ENCODE data around the gene SCTR.

Gene SCTR

DNA sequence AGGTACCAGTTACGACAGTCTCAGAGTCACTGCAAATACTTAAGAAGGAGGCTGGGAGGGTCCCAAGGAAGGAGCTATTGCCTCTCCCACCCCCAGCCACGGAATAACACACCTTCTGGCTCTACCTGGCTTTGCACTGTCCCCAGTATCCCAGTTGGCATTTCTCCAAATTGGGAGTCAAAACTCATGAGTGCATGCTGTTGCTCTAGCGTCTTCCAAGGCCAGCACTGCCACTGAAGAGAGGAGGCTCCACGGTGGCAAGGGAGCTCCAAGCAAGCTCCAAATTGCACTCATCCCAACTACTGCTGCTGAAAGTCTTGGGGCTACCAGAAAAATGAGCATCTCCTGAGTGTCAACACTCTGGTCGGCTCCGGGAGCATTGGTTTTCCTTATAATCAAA, 1.6 kb downstream of the SCTR start:
- DNase-seq = no peak

DNA sequence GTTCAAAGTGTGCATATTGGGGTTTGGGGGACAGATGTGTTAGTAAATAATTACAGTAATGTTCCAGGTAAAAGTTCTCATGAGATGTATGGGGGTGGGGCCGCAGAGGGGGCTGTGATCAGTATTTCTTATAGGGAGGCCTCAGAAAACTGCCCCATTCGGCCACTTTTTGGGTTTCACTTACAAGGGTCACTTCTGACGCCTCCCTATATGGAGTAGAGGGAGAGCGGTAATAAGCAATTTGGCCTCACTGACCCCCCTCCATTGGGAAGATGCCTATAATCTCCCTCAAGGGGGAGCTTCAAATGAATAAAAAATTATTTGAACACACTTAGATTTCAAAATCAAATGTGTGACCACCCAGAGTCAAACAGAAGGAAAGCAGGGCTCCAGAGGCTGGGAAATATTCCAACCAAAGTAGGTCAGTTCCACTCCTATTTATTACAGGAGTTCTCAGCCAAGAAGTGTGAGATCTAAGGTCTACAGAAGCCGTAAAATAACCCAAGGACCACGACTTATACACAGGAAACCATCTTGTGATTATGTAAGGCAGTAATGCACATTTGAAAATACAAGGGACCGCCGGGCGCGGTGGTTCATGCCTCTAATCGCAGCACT, 2.7 kb downstream of the SCTR start:
- no peak for DNase-seq

DNA sequence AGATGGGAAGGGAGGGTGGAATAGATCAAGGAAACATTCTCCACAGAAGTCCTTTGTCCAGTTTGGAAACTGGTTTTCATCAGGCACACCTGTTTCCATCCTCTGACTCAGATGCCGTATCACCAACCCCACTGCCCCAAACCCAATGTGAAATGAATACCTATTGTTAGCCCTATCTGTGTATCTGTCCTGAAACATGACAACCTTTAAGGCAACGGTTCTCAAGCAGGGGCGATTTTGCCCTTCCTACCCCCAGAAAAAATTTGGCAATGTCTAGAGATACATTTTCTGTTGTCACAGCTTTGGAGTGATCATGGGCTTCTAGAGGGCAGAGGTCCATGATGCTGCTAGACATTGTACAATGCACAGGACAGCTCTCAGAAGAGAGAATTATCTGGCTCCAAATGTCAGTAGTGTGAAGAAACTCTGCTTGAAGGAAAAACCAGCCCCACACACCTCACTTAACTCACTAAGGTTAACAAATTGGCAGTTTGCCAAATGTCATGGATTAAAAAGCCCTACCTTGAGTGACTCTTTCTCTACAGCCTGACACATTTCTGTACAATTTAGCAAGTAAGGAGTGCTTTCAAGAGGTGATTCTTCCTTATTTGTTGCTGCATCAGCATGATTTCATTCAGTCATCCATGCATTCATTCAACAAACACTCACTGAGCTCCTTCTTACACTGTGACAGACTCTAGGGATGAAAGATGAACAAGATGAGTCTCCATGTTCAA, 3.4 kb downstream of the SCTR start:
- peak; percentile 19 for DNase-seq

DNA sequence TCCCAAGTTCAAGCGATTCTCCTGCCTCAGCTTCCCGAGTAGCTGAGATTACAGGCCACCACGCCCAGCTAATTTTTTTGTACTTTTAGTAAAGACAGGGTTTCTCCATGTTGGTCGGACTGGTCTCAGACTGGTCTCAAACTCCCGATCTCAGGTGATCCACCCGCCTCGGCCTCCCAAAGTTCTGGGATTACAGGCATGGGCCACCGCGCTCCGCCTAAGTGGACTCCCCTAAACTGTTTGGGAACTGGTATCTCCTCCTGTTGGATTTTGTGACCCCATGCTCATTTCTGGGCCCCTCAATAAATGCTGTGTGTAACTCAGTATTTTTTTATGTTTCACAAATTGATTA, 5.2 kb downstream of the SCTR start:
- DNase-seq = no peak

DNA sequence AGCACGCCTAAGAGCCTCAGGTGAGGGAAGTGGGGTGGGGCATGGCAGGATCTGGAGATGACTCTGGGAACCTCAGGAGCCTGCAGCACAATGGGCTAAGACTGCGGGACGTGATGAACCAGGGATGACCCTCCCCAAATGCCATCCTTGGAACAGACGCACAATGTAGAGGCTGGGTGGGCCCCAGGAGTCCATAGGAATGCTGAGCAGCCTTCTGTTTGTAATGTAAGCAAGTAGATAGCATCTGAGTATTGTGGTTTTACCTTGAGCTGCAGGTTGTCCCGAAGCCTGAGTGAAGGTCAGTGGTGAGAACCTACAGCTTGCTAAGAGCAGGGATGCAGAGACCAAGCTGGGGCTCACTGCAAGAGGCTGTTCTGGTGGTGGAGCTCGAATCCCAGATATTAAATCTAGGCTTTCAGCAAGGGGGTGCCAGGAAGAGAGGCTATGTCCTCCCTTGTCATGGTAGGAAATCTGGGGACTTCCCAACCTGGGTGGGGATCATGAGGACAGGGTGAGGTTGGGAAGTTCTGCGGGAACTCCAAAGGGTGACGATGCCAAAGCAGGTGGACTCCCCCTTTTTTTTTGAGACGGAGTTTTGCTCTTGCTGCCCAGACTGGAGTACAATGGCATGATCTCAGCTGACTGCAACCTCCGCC, 5.8 kb downstream of the SCTR start:
- DNase-seq = no peak

DNA sequence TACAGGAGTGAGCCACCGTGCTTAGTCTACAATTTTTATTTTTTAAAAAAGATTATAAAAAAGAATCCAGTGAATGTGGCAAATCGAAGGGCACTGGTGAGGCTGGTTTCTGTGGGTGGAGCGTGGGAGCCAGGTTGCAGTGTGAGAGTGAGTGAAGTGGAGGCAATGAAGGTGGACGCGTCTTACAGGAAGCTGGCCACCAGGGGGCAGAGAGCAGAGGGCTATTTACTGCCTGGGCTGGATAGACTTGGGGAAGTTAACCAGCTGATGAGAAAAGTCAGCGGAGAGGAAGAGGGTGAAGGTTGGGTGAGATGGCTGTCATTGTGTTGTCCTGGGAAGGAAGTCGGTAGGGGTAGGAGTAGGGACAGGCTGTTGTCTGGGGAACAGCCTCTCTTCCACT, 6.8 kb downstream of the SCTR start:
- no peak for DNase-seq

DNA sequence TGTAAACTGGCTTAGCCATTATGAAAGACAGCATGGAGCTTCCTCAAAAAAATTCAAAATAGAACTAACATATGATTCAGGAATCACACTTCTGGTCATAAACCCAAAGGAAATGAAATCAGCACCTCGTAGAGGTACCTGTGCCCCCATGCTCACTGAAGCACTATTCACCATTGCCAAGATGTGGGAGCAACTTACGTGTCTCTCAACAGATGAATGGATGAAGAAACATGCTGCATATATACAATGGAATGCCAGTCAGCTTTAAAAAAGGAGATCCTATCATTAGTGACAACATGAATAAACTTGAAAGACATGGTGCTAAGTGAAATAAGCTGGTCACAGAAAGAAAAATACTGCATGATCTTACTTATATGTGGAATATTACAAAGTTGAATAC, 8.2 kb downstream of the SCTR start:
- no peak for DNase-seq

DNA sequence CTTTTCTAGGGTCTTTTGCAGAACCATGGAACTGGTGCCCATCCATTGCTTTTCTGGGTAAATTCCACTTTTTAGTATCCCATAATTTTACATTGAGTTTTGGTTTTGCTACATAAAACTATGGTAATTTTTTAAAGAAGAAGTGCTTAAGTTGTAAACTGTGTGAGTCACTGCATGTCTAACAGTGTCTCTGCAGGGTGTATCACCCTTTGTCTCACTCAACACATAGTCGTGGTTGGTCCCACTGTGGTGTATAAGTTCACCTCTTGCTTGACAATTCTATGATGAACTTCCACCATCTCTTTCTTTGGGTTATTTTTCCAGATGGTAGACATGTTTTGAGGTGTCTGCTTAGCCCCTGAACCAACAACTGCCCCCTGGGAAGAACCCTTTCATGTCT, 10.5 kb downstream of the SCTR start:
- DNase-seq = no peak

DNA sequence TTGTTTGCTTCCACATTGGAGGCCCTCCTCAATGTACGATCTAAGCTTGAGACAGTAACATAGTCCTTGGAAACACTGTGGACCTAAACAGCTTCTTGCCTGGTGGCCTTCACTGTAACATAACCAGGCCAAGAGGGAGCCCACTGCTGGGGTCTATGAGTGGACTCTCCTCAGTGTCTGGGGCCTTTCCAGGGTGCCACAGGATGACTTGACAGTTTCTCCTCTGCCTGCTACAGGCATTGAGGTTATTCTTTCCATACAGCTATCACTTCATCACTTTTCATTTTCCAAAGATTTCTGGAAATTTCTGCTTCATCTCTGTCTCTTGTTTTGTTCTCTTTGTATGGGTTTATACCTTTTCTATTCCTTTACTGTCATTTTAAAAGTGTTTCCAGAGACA, 11.3 kb downstream of the SCTR start:
- no peak for DNase-seq

DNA sequence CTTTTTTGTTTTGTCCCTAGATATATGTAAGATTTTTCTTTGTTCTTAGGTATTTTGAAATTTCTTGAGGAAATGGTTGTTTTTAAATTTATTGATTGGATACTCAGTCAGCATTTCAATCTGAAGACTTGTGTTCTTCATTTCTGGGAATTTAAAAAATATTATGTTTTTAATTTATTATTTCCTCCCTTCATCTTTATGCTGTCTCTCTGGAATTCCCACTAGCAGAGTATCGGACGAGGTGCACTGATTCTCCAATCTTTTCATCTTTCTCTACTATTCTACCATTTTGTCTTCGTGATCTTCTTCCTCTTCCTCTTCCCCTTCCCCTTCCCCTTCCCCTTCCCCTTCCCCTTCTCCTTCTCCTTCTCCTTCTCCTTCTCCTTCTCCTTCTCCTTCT, 12.3 kb downstream of the SCTR start:
- no peak for DNase-seq

DNA sequence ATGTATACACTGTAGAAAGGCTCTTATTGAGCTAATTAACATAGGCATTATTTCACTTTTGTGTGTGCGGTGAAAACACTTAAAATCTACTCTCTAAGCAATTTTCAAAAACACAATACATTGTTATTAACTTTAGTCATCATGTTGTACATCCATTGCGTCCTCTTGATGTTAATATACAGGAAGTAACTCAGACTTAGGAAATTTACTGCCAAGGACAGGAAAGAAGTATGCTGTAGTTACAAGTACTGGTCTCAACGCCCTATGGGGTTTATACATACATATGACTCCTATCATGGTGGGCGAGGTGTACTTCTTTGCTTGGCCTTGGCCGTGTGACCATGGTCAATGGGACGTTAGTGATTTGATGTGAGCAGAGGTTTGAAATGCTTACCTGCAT, 15.5 kb downstream of the SCTR start:
- no peak for DNase-seq

DNA sequence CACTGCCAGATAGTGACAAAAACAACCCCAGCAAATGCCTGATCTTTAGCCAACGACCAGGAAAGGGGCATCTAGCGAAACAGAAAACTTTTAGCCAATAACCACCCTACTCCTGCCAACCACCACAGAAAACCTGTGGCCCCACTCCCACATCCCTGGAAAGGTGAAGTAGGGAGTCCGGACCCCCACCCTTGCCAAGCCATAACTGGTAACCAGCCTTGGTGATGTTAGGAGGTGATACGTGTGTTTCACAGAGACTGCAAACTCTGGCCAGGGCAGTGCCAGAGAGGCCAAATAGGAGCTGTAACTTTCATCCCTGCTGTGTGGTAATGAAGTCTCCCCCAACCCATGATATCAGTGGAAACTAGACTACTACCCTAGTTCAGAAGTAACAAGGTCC, 27.6 kb downstream of the SCTR start:
- no peak for DNase-seq

DNA sequence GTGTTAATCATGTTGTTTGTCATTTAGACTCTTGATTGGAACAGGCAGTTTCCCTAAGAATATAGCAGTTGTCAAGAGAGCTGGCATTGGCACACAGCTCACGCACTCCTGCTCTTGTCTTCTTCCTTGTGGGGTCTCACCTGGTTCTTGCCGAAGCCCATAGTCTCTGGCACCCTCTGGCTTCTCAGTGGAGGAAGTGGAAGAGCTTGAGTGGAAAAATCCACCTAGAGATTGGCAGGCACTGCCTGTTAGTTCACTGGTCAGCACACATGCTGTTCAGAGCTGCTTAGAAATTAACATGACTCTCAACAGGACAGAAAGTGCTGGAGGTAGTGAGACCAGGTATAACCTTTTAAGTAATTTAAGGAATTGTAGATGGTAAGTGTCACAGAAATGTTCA, 28.3 kb downstream of the SCTR start:
- no peak for DNase-seq

DNA sequence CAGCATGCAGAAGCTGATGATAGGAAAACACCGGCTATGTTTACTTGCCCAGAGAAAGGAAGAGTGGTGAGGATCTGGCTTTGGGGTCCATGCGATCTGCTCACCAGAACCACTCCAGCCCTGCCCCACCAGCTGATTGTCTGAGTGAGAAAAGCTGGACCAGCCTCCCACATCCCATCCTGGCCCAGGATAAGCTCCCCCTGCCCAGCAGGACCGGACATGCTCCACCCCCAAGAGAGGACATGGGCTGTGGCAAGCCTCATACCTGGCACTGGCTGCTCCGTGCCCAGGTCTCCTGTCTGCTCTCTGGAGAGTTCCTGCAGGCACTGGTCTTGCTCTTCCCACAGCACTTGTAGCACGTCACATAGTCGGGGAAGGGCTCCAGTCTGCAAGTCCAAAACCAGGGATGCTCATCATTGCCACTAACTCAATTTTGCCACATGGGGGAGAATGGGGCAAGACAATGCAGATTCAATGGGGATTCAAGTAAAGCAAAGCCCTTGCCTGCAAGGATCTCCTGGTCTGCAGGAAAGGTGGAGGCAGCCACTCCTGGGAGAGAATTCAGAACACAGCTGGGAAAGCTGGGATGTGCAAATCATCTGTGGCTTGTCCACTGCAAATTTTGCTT, 30.0 kb downstream of the SCTR start:
- no peak for DNase-seq

DNA sequence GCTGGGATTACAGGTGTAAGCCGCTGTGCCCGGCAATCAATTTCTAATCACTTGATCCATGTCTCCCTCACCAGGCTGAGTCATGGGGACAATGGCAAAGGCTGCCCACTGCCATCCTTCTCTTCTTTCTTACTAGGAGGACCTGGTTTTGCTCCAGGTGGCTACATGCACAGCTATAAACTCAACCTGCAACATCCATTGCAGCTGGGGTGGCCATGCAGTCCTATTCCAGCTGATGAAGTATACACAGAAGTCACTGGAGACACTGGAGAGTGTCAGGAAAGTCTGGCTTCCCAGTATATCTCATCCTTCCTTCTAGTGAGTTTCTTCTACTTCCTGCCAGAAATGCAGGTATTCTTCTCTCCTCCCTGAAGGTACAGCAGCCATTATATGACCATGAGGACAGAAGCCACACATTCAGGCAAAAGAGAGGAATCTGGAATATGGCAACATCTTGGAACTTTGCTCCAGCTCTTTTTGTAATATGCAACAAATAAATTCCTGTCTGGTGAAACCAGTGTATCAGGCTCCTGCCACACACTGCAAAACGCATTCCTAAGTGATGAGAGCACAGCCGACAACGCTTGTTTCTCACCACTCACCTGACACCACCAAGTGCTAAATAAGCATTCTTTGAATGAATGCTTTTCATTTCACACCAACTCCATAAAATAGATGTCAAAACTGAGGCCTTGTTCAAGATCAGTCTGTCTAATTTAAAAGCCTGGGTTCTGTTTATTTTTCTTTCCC, 32.3 kb downstream of the SCTR start:
- no peak for DNase-seq

DNA sequence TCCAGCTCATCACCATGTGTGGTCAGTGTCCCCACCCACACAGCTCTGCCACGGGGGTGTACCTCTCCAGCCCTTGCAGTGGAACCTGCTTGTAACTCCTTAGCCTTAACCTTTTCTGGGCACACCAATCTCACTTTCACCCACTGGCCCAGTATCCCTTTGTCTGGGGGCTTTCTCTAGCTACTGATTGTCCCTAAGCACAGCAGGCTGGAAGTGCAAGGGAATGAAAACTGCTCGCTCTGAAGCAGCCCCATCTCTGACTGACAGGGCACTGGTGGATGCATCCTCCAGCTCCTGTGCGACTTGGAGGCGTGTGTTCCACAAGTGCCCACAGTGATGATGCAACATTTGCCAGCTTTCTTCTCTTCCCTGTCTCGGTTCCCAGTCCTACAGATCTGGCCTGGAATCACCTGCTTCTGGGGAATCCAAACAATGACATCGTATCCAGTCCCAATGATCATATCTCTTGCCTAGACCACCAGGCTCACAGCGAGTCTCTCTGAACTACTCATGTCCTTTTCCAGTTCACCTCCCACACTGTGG, 33.6 kb downstream of the SCTR start:
- no peak for DNase-seq

DNA sequence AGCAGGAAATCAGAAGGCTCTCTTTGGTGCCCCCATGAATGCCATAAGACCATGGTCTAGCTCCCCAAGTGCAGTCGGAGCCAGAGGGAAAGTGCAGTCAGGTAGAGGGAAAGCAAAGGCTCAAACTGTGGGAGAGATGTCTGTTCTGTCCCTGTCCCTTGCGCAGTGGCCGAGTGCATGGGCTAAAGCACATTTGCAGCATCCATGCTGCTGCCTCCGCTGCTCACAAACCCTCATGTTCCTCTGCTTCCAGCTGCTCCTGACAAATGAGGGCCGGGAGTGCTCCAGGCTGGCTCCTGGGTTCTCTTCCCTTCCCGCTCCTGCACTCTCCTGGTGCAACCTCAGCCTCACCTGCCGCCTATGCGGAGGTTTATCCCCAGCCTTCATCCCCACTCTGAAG, 34.2 kb downstream of the SCTR start:
- DNase-seq = no peak

DNA sequence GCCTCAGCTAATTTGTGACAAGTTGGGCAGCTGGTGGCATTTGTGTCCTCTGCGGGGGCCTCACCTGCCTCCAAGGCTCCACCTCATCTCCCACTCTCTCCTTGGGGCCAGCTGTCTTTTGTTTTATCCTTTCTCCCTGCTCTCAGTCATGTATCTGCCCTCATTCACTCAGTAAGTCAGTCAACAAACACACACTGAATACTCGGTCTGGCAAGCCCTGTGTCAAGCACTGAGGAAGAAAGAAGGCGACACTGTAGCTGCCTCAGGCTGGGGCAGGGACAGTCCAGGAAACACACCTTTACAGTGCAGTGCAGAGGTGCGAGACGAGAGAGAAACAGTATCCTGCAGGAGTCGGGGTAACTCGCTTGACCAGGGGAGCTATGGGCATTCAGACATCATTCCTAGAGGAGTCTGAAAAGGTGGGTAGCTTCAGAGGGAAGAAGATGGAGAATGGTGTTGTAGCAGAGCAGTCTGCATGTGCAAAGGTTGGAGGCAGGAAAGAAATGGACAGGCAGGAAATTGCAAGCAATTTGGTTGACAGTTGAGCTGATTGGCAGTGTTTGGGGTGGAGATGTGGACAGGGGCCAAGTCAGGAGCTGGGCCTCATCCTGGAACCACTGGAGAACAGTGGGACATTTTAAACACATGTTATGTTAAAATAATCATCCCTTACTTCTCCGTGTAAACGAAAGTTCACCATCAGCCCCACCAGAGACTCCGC, 34.9 kb downstream of the SCTR start:
- DNase-seq = no peak

DNA sequence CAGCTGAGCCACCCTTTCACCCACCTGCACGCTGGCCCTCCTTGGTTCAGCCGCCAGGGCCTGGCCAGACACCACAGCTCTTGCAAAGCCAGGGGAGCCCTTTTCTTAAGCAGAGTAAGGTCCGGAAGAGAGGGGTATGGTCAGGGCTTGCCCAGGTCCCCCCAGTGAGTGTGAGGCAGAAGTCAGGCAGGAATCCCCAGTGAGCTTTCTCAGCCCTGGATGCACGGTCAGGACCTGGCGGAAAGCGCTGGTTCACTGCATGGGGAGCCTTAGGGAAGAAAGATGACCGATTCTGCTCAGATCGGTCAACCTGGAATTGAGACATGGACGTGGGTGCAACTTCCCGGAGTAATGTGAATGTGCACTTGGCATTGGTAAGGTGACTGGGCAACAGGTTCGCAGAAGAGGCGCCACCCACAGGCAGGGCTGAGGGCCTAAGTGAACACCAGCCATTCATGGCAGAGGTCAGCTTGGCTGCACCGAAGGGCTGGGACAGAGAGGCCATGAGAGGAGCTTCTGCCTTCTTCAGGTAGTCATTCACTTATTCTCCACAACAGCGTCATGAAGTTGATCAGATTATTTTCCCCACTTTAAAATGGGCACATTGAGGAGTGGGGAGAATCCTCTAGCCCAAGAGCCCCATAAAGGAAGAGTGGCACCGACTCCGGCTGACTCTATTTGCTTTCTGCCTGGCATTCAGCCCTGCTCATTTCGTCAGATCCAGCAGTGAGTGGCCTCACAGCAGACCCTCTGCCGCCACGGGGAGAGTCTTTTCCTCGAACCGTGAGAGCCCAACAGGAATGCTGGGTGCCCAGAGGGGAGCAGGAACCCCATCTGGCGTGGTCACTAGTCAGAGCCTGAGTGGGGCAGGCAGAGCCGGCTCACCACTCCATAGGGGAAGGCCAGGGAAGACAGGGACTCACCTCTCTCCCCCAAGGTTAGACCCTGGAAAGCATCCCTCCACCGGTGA, 35.8 kb downstream of the SCTR start:
- DNase-seq = no peak

DNA sequence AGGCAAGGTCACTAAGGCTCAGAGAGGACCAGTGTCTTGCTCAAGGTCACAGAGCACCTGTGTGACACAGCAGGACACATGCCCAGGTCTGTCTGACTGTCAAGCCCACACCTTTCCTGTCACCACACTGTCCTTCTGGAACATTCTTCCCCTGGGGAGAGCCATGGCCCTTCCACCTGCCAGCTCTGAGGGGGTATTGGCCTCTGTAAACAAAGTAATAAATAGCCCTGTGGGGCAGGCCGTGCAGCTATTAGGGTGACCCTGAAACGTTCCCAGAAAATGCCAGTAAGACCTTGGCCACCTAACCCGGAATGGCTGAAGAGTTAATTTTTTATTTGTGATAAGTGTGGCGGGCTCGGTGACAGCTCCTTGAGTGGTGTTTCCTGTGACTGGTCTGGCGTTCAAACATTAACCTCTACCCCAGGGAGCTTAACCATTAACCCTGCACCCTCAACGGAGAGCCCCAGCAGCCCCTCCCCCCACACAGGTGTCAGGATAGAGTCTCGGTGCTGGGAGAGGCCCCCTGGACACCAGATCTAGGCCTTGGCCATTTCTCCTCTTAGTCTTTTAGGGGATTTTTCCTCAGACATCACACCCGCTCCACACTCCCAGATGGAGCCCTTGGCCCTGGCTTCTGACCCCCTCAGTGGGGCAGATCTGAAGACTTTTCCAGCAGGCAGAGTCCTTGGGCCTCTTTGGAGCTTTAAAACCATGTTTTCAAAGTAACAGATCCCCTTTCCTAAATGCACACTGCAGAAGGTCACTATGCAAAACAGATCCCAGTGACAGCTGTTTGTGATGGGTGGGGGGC, 36.6 kb downstream of the SCTR start:
- no peak for DNase-seq

Data from DMS79 treated with DMSO at 0.1 percent for 48 hours (cell line).